ENCODE measurements around the gene CRTC3.

DNA sequence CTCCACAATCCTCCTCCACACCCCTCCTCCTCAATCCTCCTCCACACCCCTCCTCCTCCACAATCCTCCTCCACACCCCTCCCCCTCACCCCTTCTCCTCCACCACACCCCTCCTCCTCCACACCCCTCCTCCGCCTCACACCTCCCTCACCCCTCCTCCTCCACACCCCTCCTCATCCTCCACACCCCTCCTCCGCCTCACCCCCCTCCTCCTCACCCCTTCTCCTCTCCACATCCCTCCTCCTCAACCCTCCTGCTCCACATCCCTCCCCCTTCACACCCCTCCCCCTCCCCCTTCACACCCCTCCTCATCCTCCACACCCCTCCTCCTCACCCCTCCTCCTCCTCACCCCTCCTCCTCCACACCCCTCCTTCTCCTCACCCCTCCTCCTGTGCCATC, 117.6 kb downstream of the CRTC3 start:
- TF ChIP-seq BHLHE40 (IDR thresholded peaks at IDR 0.05; ENCODE audit: borderline replicate concordance) = no peak
- no peak for TF ChIP-seq LEF1 (IDR thresholded peaks at IDR 0.05; ENCODE audit: borderline replicate concordance)
- TF ChIP-seq, protein P1, sequence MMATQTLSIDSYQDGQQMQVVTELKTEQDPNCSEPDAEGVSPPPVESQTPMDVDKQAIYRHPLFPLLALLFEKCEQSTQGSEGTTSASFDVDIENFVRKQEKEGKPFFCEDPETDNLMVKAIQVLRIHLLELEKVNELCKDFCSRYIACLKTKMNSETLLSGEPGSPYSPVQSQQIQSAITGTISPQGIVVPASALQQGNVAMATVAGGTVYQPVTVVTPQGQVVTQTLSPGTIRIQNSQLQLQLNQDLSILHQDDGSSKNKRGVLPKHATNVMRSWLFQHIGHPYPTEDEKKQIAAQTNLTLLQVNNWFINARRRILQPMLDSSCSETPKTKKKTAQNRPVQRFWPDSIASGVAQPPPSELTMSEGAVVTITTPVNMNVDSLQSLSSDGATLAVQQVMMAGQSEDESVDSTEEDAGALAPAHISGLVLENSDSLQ (IDR thresholded peaks at IDR 0.05) = no peak
- TF ChIP-seq FOXM1 (IDR thresholded peaks at IDR 0.05; ENCODE audit: borderline replicate concordance) = no peak
- no peak for TF ChIP-seq CTBP1 (IDR thresholded peaks at IDR 0.05; ENCODE audit: borderline replicate concordance)
- TF ChIP-seq SP1 (IDR thresholded peaks at IDR 0.05) = no peak
- no peak for TF ChIP-seq SUZ12 (IDR thresholded peaks at IDR 0.05)
- no peak for TF ChIP-seq ARNT (IDR thresholded peaks at IDR 0.05)
- no peak for TF ChIP-seq FOXK2 (IDR thresholded peaks at IDR 0.05)
- no peak for TF ChIP-seq ELF4 (IDR thresholded peaks at IDR 0.05)
- TF ChIP-seq L3MBTL2 (conservative IDR thresholded peaks at IDR 0.05) = no peak
- no peak for TF ChIP-seq NFRKB (IDR thresholded peaks at IDR 0.05)
